Panc1 (cell line): Measurements from ENCODE around the gene CD300LF.

Source experiments
- POLR2AphosphoS5 ChIP-seq: IDR thresholded peaks from 2 replicates; pipeline ENCODE4 v1.6.1; 2012; ENCODE audit warnings: mild to moderate bottlenecking, low read depth, low read length, moderate library complexity
- SIN3A ChIP-seq: IDR thresholded peaks from 2 replicates; pipeline ENCODE4 v1.6.1; 2012; ENCODE audit warnings: low read depth, mild to moderate bottlenecking, low read length, moderate library complexity, borderline replicate concordance; ENCODE audit not compliant: insufficient read depth
- TF ChIP-seq, protein P1 (sequence below): fragments of 450-650 bp; IDR thresholded peaks from 2 replicates; pipeline ENCODE4 v1.5.1; 2017; ENCODE audit warnings: mild to moderate bottlenecking

DNA sequence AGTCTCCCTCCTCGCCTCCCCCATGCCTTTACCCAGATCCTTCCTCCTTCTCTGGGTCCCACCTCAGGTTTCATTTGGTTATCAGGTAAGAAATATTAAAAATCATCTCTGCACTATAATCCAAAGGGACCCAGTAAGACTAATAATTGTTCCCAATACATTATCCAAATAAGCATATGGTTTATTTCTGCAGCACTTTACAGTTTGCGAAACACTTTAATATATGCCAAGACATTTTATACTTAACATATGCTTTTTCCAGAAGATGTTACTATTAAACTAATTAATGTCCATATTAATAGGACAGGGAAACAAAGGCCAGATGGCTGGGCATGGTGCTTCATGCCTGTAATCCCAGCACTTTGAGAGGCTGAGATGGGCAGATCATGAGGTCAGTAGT is 33.3 kb downstream of the CD300LF start:
- TF ChIP-seq, protein P1, sequence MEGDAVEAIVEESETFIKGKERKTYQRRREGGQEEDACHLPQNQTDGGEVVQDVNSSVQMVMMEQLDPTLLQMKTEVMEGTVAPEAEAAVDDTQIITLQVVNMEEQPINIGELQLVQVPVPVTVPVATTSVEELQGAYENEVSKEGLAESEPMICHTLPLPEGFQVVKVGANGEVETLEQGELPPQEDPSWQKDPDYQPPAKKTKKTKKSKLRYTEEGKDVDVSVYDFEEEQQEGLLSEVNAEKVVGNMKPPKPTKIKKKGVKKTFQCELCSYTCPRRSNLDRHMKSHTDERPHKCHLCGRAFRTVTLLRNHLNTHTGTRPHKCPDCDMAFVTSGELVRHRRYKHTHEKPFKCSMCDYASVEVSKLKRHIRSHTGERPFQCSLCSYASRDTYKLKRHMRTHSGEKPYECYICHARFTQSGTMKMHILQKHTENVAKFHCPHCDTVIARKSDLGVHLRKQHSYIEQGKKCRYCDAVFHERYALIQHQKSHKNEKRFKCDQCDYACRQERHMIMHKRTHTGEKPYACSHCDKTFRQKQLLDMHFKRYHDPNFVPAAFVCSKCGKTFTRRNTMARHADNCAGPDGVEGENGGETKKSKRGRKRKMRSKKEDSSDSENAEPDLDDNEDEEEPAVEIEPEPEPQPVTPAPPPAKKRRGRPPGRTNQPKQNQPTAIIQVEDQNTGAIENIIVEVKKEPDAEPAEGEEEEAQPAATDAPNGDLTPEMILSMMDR, result no peak
- no peak for TF ChIP-seq POLR2AphosphoS5
- TF ChIP-seq SIN3A, result no peak
